Cardiac fibroblast (primary cell): ENCODE results near the gene MORC4.
A peak's percentile ranks its signal among the peaks of the same experiment; 100 is the strongest.

ENCODE experiments used
- DNase-seq, 2 donors: peaks; one replicate each; pipeline versions ENCODE4 v3.0.0 to v3.0.0-alpha.2; 2010; ENCODE audit warnings: low read depth in 2 of 2
- H3K4me3 ChIP-seq, 2 donors: replicated peaks in 1 of 2; 1 replicate in 1 of 2; 2 replicates in 1 of 2; pipeline ENCODE4 v1.5.1; 2011; ENCODE audit warnings: low read depth in 2 of 2, low read length in 2 of 2, mild to moderate bottlenecking in 2 of 2, moderate library complexity in 1 of 2
- CTCF ChIP-seq: IDR thresholded peaks from one replicate; pipeline ENCODE4 v1.5.1; 2011; ENCODE audit warnings: low read depth, mild to moderate bottlenecking, low read length, inconsistent platforms

The MORC4 gene

DNA sequence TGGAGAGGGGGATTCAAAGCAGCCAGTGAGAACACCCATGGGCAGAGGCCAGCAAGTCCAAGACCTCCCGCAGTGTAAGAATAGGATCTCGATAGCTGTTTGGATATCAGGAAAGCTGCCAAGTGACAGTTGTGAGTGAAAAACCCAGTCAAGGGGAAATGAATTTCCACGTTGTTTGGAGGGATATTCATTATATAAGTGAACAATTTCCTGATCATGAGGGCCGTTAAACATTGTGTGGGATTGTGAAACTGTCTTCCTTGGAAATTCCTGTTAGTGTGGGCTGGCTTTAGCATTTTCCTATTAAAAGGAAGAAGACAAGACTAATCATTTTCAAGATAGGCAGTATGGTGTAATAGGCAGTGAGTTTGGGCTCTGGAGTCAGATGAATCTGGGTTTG, 64.8 kb downstream of the MORC4 start:
- DNase-seq = peak in 1 of 2 donors; percentile 54
- TF ChIP-seq CTCF = no peak
- H3K4me3 ChIP-seq = no peak overlapping the region

DNA sequence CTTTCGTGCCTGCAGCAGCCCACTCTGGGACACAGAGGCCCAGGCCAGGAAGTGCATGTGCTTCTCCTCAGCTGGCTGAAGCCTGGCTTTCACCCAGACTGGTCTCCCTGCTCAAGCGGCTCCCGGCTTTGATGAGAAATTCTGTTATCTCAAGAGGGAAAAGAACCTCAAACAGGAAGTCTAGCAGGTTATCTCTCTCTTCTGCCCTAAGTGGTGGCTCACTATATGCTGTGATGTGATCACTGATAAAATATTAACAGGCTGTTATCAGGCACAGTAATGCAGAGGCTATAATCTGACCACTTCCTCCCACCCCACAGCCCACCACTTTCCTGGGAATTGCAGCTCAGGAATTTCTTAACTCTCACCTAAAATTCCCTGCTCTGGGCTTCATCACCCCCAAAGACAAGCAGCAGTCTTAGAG, 66.5 kb downstream of the MORC4 start:
- DNase-seq = peak in 1 of 2 donors; percentile 43
- TF ChIP-seq CTCF = no peak
- no peak overlapping the region for H3K4me3 ChIP-seq

DNA sequence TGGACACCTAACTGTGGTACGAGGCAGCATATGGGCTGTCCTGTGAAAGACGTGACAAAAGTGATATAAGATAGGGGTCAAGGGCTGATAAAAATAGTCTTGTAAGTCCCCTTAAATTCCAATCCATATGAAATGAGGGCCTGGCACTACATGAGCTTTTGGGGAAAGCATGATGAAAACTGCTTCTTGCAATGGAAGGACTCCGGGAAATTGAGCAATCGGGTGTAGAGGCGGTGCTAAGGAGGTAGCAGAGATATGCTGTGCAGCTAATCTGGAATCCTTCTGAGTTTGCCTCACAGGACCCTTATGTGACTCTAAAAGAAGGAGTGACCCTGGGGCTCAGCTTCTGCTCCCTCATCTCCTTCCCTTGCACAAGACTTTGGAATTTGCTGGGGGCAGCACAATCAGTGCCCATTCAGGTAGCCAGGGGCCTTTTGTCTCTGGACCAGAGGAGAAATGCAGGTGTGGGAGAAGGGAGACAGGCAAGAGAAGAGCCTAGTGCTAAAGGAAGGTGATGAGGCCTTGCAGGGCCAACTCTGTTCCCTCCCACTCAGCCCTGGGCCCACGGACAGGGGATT, 67.0 kb downstream of the MORC4 start:
- DNase-seq = peak; percentile 45 to 69
- H3K4me3 ChIP-seq = no peak overlapping the region
- TF ChIP-seq CTCF = no peak

DNA sequence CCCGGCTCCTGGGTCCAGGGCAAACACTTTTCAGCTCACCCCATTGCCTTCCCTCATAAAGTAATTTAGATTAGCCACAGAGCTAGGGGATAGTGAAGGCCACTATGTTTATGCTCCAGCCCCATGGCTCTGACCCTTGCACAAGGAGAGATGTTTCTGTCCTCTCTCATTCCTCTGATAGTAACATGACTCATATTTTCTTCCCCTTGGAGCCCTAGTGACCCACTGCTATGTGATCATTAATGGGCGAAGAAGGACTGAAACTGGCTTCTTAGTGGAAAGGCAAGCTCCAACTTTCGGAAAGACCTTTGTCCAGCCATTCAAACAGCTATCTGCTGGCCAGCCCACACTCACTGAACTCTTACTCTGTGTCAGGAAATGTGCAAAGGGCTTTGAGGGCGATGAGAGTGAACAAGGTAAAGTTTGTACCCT, 67.5 kb downstream of the MORC4 start:
- TF ChIP-seq CTCF = no peak
- peak; percentile 36 to 45 for DNase-seq
- H3K4me3 ChIP-seq = no peak overlapping the region

GRCh38 chrX:106931831-106932491, 68.1 kb downstream of the MORC4 start:
- TF ChIP-seq CTCF = no peak
- H3K4me3 ChIP-seq = no peak overlapping the region
- DNase-seq = peak in 1 of 2 donors; percentile 13

DNA sequence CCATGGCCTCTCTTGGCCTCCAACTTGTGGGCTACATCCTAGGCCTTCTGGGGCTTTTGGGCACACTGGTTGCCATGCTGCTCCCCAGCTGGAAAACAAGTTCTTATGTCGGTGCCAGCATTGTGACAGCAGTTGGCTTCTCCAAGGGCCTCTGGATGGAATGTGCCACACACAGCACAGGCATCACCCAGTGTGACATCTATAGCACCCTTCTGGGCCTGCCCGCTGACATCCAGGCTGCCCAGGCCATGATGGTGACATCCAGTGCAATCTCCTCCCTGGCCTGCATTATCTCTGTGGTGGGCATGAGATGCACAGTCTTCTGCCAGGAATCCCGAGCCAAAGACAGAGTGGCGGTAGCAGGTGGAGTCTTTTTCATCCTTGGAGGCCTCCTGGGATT, 71.8 kb downstream of the MORC4 start:
- no peak for DNase-seq
- TF ChIP-seq CTCF = no peak
- H3K4me3 ChIP-seq = no peak overlapping the region
